Measurements from ENCODE around the gene SLC9A5.
A peak's percentile ranks its signal among the peaks of the same experiment; 100 is the strongest.

Gene SLC9A5

GRCh38 chr16:67311607-67312488, 63.1 kb downstream of the SLC9A5 start:
- Histone ChIP-seq H3K4me3 (ENCODE audit: low read depth, low read length) (no peak overlapping the region), H3K4me2 (ENCODE audit: low read length) (no peak overlapping the region), H3K9ac (no peak overlapping the region), H3K4me1 (peaks cover 12% of the 10 kb centered on the region), H3K27ac (peak overlapping the region; percentile 61), H3K9me3 (ENCODE audit: control insufficient read depth, low read length) (no peaks in the 10 kb centered on the region), H3K79me2 (no peaks in the 10 kb centered on the region), H3K27me3 (ENCODE audit: control insufficient read depth, insufficient read depth, low read length) (no peaks in the 10 kb centered on the region), H3K36me3 (ENCODE audit: control insufficient read depth, insufficient read depth, low read length) (no peaks in the 10 kb centered on the region), H2AFZ (peak overlapping the region; percentile 82)
- TF ChIP-seq CTCF (IDR thresholded peaks at IDR 0.05) = no peak

- no peak for TF ChIP-seq CTCF (IDR thresholded peaks at IDR 0.05)
- no peak overlapping the region for H3K9ac ChIP-seq
- no peaks in the 10 kb centered on the region for H3K27me3 ChIP-seq (ENCODE audit: control insufficient read depth, insufficient read depth, low read length)
- peaks cover 12% of the 10 kb centered on the region for H3K4me1 ChIP-seq
- H3K4me2 ChIP-seq (ENCODE audit: low read length) = no peak overlapping the region
- no peaks in the 10 kb centered on the region for H3K9me3 ChIP-seq (ENCODE audit: control insufficient read depth, low read length)
- H3K79me2 ChIP-seq = no peaks in the 10 kb centered on the region
- H3K27ac ChIP-seq = peak overlapping the region; percentile 61
- H3K4me3 ChIP-seq (ENCODE audit: low read depth, low read length) = no peak overlapping the region
- H3K36me3 ChIP-seq (ENCODE audit: control insufficient read depth, insufficient read depth, low read length) = no peaks in the 10 kb centered on the region
- H2AFZ ChIP-seq = peak overlapping the region; percentile 82
Observed at GRCh38 chr16:67312719-67313118, 63.9 kb downstream of the SLC9A5 start.

- no peak for TF ChIP-seq CTCF (IDR thresholded peaks at IDR 0.05)
- Histone ChIP-seq H3K36me3 (ENCODE audit: control insufficient read depth, insufficient read depth, low read length) (no peaks in the 10 kb centered on the region), H3K9ac (no peak overlapping the region), H2AFZ (no peak overlapping the region), H3K27me3 (ENCODE audit: control insufficient read depth, insufficient read depth, low read length) (no peaks in the 10 kb centered on the region), H3K4me3 (ENCODE audit: low read depth, low read length) (no peak overlapping the region), H3K4me1 (peaks cover 1% of the 10 kb centered on the region), H3K79me2 (no peaks in the 10 kb centered on the region), H3K9me3 (ENCODE audit: control insufficient read depth, low read length) (no peaks in the 10 kb centered on the region), H3K4me2 (ENCODE audit: low read length) (no peak overlapping the region), H3K27ac (no peak overlapping the region)
Observed at GRCh38 chr16:67317853-67318252, 69.1 kb downstream of the SLC9A5 start.
